PFSK-1 (cell line): Measurements from ENCODE around the gene CCDC82.

Experiments used
- FOXP2 ChIP-seq: optimal IDR thresholded peaks from 2 replicates; pipeline ENCODE3; 2011; ENCODE audit warnings: borderline replicate concordance, control low read depth, inconsistent platforms; ENCODE audit not compliant: insufficient read depth; ENCODE audit errors: extremely low read length, extremely low read depth
- POLR2AphosphoS5 ChIP-seq: IDR thresholded peaks from 2 replicates; pipeline ENCODE4 v1.6.1; 2012; ENCODE audit warnings: low read depth, mild to moderate bottlenecking, control low read depth, low read length, moderate library complexity
- SIN3A ChIP-seq: IDR thresholded peaks from 2 replicates; pipeline ENCODE4 v1.6.1; 2012; ENCODE audit warnings: mild to moderate bottlenecking, low read length, moderate library complexity, borderline replicate concordance; ENCODE audit not compliant: insufficient read depth
- TAF1 ChIP-seq: IDR thresholded peaks from 2 replicates; pipeline ENCODE4 v1.6.1; 2012; ENCODE audit warnings: low read length, control low read depth, borderline replicate concordance; ENCODE audit not compliant: insufficient read depth
- TF ChIP-seq, protein P1 (sequence below), 2 experiments: IDR thresholded peaks; 2 replicates each; pipeline versions ENCODE4 v1.6.1 to v1.8.0; 2011 to 2012; ENCODE audit warnings: low read depth in 2 of 2, low read length in 2 of 2, control low read depth in 1 of 2, inconsistent platforms in 1 of 2, mild to moderate bottlenecking in 1 of 2, moderate library complexity in 1 of 2; ENCODE audit not compliant: insufficient read depth in 1 of 2

Gene CCDC82

GRCh38 chr11:96342014-96342960 is 47.4 kb downstream of the CCDC82 start:
- no peak for TF ChIP-seq POLR2AphosphoS5
- TF ChIP-seq FOXP2, result no peak
- 0 out of 2 replicates have a peak, but pooled peaks have one; percentile 34 for TF ChIP-seq TAF1
- TF ChIP-seq SIN3A, result no peak

- TF ChIP-seq POLR2AphosphoS5 (no peak), TAF1 (no peak), SIN3A (0 out of 2 replicates have a peak, but pooled peaks have one; percentile 30)
Observed at GRCh38 chr11:96341211-96342013, 48.3 kb downstream of the CCDC82 start.

DNA sequence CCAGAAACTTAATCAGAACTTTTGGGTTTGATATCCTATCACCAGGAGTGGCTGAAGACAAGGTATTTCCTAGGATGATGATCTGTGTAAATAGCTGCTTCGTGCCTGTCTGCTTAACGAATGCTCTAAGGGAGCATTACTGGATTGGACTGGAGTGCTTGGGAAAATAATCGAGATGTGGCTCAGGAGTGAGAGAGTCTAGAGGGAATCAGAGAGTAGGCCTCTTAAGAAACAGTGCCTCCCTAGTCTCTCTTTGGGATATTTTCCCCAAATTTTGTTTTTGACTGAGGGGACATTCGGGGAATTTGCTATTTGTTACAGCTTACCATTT is 49.2 kb downstream of the CCDC82 start:
- TF ChIP-seq, protein P1, sequence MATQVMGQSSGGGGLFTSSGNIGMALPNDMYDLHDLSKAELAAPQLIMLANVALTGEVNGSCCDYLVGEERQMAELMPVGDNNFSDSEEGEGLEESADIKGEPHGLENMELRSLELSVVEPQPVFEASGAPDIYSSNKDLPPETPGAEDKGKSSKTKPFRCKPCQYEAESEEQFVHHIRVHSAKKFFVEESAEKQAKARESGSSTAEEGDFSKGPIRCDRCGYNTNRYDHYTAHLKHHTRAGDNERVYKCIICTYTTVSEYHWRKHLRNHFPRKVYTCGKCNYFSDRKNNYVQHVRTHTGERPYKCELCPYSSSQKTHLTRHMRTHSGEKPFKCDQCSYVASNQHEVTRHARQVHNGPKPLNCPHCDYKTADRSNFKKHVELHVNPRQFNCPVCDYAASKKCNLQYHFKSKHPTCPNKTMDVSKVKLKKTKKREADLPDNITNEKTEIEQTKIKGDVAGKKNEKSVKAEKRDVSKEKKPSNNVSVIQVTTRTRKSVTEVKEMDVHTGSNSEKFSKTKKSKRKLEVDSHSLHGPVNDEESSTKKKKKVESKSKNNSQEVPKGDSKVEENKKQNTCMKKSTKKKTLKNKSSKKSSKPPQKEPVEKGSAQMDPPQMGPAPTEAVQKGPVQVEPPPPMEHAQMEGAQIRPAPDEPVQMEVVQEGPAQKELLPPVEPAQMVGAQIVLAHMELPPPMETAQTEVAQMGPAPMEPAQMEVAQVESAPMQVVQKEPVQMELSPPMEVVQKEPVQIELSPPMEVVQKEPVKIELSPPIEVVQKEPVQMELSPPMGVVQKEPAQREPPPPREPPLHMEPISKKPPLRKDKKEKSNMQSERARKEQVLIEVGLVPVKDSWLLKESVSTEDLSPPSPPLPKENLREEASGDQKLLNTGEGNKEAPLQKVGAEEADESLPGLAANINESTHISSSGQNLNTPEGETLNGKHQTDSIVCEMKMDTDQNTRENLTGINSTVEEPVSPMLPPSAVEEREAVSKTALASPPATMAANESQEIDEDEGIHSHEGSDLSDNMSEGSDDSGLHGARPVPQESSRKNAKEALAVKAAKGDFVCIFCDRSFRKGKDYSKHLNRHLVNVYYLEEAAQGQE (IDR thresholded peaks at IDR 0.05; ENCODE audit: insufficient read depth in 1 of 2, low read depth in 2 of 2, low read length in 2 of 2), result no peak
- TF ChIP-seq SIN3A (no peak), TAF1 (no peak)

DNA sequence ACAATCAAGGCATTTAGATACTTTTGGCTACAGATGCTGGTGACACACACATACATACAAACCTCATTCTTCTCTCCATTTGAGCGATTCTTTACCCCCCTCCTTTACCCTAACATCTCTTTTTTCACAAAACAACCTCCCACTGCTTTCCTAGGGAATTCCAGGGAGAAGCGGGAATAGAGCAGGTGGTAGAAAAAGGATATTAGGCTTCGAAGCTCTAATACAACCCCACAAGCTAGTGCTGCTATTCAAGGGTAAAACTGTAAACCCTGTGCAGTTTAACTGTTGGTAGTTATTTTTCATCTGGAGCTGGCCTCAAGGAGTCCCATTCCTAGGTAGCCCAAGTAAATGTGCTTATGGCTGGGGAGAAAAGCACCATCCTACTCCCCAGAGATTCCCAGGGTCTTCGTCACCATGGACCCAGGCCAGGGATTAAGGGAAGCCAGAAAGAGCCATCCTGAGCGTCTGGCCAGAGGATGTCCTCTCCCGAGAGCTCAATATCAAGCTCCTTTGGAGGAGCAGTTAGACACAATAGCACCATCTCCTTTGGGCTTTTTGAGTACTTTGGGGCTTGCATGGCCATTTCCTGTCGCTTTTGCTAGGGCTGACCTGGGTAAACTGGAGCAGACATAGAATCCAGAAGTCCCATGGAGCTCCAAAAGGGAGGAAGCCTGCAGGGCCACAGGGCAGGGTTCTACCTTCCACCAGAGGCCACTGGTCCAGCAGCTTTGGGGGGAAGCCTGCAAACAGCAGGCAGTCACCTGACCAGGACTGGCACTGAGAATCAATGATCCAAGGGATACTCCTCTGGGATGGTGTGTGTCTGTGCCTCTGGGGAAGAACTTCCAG is 49.8 kb downstream of the CCDC82 start:
- TF ChIP-seq TAF1 (no peak), POLR2AphosphoS5 (no peak), FOXP2 (no peak), SIN3A (no peak)
- TF ChIP-seq, protein P1 (IDR thresholded peaks at IDR 0.05; ENCODE audit: insufficient read depth in 1 of 2, low read depth in 2 of 2, low read length in 2 of 2), result no peak

- TF ChIP-seq TAF1 (no peak), FOXP2 (no peak), SIN3A (no peak), POLR2AphosphoS5 (no peak)
- TF ChIP-seq, protein P1 (IDR thresholded peaks at IDR 0.05; ENCODE audit: insufficient read depth in 1 of 2, low read depth in 2 of 2, low read length in 2 of 2), result no peak
Observed at GRCh38 chr11:96338910-96339705, 50.6 kb downstream of the CCDC82 start.
